ENCODE data around the gene SLC30A9.

GRCh38 chr4:42015438-42015837 is 25.1 kb downstream of the SLC30A9 start:
- TF ChIP-seq, protein P1, sequence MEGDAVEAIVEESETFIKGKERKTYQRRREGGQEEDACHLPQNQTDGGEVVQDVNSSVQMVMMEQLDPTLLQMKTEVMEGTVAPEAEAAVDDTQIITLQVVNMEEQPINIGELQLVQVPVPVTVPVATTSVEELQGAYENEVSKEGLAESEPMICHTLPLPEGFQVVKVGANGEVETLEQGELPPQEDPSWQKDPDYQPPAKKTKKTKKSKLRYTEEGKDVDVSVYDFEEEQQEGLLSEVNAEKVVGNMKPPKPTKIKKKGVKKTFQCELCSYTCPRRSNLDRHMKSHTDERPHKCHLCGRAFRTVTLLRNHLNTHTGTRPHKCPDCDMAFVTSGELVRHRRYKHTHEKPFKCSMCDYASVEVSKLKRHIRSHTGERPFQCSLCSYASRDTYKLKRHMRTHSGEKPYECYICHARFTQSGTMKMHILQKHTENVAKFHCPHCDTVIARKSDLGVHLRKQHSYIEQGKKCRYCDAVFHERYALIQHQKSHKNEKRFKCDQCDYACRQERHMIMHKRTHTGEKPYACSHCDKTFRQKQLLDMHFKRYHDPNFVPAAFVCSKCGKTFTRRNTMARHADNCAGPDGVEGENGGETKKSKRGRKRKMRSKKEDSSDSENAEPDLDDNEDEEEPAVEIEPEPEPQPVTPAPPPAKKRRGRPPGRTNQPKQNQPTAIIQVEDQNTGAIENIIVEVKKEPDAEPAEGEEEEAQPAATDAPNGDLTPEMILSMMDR (IDR thresholded peaks at IDR 0.05 in 8 of 11, conservative IDR thresholded peaks at IDR 0.05 in 3 of 11): no peak
- TF ChIP-seq POLR2A (IDR thresholded peaks at IDR 0.05): no peak

Measured in spleen (tissue), 7 donors.